Measurements from ENCODE around the gene LEFTY1.

LEFTY1 gene

DNA sequence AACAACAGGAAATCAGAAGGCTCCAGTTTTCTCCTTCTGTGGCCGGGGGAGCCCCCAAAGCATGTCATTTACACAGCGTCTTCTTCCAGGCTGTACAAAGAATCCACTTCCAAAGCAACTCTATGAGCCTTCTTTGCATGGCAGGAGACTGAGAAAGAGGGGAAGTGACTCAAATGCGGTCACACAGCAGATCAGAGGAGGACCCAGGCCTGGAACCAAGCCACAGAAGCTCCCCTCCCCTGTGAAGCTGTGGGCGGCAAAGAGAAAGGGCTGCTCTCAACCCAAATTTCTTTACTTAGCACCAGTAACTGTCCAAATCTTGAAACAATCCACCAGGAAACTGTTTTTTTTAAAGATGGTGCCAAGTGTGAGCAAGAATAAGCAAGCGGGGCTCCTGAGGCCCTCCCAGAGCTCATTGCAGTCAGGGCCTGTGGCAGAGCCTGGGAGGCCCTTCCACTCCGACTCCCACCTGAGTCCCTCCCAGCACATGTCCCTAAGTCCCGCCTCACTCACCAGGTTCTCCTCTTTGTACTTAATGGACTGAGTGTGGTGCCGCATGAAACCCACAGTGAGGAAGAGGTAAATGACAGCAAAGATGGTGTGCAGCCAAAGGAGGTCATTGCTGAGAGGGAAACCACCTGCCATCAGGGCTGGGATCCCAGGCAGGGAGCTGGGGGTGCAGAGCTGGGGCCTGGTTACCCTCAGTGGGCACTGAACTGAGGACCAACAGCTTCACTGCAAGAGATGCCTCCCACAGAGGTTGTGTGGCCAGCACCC lies 22.7 kb downstream of the LEFTY1 start:
- H3K4me3 ChIP-seq (ENCODE audit: low read depth, low read length), result no peak overlapping the region
- TF ChIP-seq, protein P1, sequence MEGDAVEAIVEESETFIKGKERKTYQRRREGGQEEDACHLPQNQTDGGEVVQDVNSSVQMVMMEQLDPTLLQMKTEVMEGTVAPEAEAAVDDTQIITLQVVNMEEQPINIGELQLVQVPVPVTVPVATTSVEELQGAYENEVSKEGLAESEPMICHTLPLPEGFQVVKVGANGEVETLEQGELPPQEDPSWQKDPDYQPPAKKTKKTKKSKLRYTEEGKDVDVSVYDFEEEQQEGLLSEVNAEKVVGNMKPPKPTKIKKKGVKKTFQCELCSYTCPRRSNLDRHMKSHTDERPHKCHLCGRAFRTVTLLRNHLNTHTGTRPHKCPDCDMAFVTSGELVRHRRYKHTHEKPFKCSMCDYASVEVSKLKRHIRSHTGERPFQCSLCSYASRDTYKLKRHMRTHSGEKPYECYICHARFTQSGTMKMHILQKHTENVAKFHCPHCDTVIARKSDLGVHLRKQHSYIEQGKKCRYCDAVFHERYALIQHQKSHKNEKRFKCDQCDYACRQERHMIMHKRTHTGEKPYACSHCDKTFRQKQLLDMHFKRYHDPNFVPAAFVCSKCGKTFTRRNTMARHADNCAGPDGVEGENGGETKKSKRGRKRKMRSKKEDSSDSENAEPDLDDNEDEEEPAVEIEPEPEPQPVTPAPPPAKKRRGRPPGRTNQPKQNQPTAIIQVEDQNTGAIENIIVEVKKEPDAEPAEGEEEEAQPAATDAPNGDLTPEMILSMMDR (IDR thresholded peaks at IDR 0.05; ENCODE audit: low read depth, low read length), result no peak

DNA sequence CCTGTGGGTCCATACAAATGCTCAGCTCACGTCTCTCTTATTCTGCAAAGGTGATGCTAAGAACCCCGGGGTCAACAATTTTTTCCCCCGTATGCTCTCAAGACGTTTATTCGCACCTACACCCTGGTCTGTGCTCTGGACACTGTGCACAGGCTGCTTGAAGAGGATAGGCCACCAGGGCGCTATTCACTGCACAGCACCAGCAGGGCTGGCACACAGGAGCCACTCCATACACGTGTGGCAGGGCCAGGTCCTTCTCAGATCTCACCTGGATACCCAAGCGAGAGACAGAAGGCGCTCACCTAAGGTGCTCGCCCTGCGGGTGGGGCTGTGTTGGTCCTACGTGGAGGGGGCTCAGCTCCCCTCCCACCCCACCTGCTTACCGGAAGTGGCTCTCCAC lies 23.4 kb downstream of the LEFTY1 start:
- TF ChIP-seq, protein P1 (IDR thresholded peaks at IDR 0.05; ENCODE audit: low read depth, low read length), result no peak
- no peak overlapping the region for H3K4me3 ChIP-seq (ENCODE audit: low read depth, low read length)

DNA sequence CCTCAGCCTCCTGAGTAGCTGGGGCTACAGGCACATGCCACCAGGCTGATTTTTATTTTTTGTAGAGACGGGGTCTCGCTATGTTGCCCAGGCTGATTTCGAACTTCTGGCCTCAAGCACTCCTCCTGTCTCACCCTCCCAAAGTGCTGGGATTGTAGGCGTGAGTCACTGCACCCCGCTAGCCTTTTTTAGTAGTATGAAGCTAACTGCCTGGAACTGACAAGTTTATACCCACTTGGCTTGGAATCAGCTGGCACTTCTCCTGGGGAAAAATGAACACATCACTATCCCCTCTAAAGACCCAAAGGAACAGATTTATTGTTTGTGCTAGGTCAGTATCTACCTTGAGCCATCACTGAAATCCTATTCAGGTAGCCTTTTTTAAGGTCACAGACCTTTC lies 25.8 kb downstream of the LEFTY1 start:
- TF ChIP-seq, protein P1 (IDR thresholded peaks at IDR 0.05; ENCODE audit: low read depth, low read length), result no peak

DNA sequence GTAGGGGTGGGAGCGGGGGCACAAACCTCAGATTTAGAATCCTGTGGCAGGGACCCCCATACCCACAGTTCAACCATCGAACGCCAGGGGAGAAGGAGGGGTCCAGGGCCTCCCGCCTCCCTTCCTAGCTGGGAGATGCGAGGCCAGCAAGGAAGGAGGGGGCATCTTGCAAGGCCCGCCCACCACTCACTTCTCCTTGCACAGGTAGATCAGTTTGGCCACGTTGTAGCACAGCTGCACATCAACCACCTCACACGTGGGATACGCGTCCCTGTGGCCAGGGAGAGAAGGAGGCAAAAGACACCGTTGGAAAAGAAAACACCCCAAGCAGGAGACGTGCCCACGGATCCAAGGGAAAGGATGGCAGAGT lies 26.4 kb downstream of the LEFTY1 start:
- H3K4me3 ChIP-seq (ENCODE audit: low read depth, low read length), result no peak overlapping the region
- TF ChIP-seq, protein P1 (IDR thresholded peaks at IDR 0.05; ENCODE audit: low read depth, low read length), result no peak

More for the DNA sequence above, 25.8 kb downstream of the LEFTY1 start:
- no peak overlapping the region for H3K4me3 ChIP-seq (ENCODE audit: low read depth, low read length)

DNA sequence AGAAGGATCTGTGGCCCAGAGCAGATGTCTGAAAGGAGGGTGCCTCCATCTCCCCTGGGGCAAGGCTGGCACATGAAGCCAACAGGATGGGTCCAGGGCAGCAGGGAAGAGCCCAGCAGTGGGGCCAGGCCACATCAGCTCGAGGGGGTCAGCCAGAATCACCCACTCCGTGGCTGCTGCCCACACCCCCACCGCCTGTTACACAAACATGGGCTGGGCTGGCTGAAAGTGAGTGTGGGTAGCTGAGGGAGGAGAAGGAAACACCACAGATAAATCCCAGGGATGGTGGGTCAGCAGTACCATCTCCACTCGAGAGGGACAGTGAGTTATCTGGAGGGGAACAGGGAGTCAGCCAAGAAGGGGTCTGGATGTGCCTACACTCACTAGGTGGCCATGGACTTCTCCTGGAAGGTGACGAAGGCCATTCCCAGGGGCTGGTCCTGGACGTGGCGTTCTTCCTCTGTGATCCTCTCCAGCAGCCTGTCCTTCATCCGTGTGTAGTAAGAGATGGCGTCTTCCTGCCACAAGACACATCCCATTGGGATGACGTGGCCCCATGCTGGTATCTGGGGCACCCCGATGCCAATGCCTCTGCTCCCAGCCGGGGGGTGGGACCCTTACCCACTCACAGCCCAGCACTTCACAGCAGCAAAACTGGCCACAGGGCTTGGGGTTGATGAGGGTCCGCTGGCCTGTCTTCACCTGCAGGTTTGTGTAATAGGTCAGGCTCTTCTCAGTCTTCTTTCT lies 26.9 kb downstream of the LEFTY1 start:
- H3K4me3 ChIP-seq (ENCODE audit: low read depth, low read length), result no peak overlapping the region
- TF ChIP-seq, protein P1 (IDR thresholded peaks at IDR 0.05; ENCODE audit: low read depth, low read length), result no peak

DNA sequence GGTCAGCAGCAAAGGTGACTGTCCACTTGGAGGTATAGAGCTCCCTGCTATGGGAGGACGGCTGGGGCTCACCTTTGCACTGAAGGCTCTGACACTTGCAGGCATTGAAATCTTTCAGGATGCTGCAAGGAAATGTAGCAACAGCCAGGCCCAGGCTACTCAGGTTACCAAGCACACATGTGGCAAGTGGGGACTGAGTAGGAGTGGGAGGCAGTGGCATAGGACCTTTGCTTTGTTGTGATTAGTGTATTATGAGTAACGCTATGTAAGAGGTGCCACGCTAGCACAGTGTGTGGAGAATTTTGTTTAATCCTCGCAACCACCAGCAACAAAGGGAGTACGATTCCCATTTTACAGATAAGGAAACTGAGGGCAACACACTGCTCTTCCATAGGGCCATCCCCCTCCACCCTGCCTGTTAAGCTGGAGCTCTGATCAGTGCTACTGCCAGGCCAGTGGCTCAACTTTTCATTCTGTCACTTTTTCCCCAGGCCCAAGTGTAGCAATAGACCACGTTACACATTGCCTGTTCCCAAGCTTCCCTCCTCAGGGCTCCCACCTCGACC lies 28.0 kb downstream of the LEFTY1 start:
- TF ChIP-seq, protein P1 (IDR thresholded peaks at IDR 0.05; ENCODE audit: low read depth, low read length), result no peak
- H3K4me3 ChIP-seq (ENCODE audit: low read depth, low read length), result no peak overlapping the region

DNA sequence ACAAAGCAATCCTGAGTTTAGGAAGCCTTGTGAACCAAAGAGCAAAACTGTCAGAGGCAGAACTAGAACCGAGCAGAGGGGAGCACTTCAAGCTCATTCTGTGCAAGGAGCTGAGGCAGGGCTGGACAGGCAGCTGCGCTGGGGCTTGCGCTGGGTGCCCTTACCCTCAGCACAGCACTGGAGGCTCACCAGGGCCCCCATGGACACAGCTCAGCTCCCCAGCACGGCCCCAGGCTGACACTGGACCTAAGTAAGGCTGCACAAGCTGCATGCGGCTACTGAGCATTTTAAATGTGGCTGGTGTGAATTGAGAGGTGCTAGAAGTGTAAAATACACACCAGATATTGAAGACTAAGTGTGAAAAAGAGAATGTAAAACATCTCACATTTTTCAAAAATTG lies 28.8 kb downstream of the LEFTY1 start:
- TF ChIP-seq, protein P1 (IDR thresholded peaks at IDR 0.05; ENCODE audit: low read depth, low read length), result no peak
- no peak overlapping the region for H3K4me3 ChIP-seq (ENCODE audit: low read depth, low read length)

Measured in WI38 (cell line).